Measurements from ENCODE around the gene HCFC2. TPM values are rescaled to one million over a fixed set of nuclear protein-coding genes. Genes with fewer than 3 reads are reported as not detected.
A peak's percentile ranks its signal among the peaks of the same experiment; 100 is the strongest.
"Not testable (repeated sequence)": the region's sequence is repeated elsewhere in the genome, so short reads cannot be mapped to it uniquely, and the experiment has no call there.

HCFC2 gene
- total RNA-seq, 1 experiment from 2014 or later = 13.8 TPM

DNA sequence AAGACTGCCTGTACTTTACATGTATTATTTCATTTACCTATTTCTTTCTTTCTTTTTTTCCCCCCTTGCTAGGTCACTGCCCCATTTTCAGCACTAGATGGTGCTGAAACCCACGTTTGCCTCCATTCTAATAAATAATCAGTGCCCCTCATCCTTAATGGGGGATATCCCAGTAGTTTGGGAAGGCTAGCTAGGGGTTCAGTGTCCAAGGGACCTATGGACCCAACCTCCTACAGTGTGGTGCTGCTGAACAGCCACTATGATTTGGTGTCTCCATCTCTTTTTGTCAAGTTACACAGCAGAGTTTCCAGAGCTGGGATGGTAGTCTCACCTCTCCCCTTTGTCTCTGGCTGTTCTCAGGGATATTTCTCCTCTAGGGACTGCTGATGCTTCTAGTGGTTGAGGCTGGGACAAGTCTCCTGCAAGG, 6.5 kb upstream of the HCFC2 start:
- DNase-seq (ENCODE audit: low spot score) = no peak

- no peak for DNase-seq (ENCODE audit: low spot score)
These were observed 5.5 kb upstream of the HCFC2 start for GRCh38 chr12:104058802-104059201.

DNA sequence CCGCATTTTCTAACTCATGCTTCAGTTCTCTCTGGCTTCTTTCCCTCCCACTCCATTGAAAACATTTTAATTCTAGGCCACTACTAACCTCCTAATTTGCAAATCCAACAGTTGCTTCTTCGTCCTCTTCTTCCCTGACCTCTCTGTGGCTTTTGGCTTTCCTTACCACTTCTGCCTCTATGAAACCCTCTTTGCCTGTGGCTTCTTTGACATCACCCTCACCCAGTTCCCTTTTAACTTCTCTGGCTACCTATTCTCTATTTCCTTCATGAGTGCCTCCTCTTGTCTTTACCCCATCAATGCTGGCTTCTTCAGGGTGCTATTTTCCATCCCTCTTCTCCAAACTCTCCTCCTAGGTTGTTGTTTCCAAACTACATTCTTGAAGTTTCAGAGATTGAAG, 4.4 kb upstream of the HCFC2 start:
- no peak for DNase-seq (ENCODE audit: low spot score)

DNA sequence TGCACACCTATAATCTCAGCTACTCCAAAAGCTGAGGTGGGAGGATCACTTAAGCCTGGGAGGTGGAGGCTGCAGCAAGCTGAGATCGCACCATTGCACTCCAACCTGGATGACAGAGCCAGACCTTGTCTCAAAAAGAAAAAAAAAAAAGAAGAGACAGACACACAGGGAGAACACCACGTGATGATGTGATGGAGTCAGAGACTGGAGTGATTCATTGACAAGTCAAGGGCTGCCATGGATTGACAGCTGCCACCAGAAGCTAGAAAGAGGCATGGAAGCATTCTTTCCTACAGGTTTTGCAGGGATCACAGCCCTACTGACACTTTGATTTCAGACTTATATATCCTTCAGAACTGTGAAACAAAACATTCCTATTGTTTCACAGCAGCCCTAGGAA, 3.5 kb upstream of the HCFC2 start:
- DNase-seq (ENCODE audit: low spot score) = no peak

- peak; percentile 25 for DNase-seq (ENCODE audit: low spot score)
These were observed 660 bp upstream of the HCFC2 start for GRCh38 chr12:104063712-104064030.

- no peak for DNase-seq (ENCODE audit: low spot score)
These were observed 604 bp downstream of the HCFC2 start for GRCh38 chr12:104064842-104065427.

DNA sequence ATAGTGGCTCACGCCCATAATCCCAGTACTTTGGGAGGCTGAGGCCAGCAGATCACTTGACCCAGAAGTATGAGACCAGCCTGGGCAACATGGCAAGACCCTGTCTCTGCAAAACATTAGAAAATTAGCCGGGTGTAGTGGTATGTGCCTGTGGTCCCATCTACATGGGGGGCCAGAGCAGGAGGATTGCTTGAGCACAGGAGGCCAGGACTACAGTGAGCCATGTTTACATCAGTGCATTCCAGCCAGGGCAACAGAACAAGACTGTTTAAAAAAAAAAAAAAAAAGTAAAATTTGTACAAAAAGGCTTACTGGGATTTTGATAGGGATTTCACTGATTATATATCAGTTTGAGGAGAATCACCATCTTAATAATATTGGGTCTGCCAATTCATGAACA, 7.8 kb downstream of the HCFC2 start:
- no peak for DNase-seq (ENCODE audit: low spot score)

- no peak for DNase-seq (ENCODE audit: low spot score)
These were observed 9.4 kb downstream of the HCFC2 start for GRCh38 chr12:104073699-104074098.

DNA sequence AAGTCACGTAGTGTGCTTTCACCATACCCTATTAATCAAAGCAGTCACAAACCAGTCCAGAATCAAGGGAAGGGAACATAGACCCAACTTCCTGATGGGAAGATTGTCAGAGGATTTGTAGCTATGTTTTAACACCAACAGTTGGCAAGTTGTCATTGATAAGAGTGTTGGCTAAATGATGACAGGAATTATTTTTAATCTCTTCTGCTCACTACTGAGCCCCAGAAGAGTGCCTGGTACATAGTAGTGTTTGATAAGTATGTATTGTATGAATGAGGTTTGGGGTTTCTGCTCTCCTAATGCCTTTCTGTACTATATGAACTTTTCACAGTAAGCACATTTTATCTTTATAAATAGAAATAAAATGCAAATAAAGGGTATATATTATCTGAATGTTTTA, 14.7 kb downstream of the HCFC2 start:
- no peak for DNase-seq (ENCODE audit: low spot score)

DNA sequence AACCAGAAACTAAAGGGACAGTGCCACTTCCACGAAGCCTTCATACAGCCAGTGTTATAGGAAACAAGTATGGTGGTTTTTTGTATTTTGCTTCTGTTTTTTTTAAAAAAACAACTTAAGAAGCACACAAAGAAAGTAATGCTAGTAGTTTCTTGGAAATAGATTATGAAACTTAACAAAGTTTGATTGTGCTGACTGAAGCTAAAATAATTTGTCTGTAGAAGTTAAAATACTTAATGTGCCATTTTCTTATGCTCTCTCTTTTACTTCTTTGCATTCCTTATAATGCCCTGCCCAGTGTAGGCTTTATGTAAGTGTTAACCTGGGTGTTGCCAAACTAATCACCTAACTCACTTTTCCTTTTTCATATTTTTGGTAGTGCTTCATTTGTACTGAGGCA, 16.4 kb downstream of the HCFC2 start:
- no peak for DNase-seq (ENCODE audit: low spot score)

DNA sequence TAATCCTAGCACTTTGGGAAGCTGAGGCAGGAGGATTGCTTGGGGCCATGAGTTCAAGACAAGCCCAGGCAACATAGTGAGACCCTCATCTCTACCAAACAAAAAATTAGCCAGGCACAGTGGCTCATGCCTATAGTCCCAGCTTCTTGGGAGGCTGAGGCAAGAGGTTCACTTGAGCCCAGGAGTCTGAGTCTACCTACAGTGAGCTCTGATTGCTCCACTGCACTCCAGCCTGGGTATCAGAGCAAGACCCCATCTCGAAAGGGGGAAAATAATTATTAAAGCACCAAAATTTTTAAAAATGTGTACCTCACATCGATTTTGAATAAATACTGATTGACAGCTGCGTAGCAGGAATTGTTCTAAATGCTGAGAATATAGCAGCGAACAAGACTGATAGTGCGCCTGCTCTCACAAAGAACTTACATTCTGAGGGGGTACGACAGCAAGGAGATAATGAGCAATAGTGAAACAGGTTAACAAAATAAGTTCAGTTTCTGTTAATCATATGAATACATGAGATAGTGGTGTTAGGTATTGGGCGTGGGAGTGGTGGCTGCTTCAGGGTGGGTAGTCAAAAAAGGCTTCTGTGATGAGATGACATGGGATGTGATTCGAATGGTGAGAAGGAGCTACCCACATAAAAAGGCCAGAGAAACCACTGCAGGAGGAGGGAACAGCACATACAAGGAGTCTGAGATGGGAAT, 19.6 kb downstream of the HCFC2 start:
- no peak for DNase-seq (ENCODE audit: low spot score)

GRCh38 chr12:104090685-104091084, 26.4 kb downstream of the HCFC2 start:
- no peak for DNase-seq (ENCODE audit: low spot score)

- DNase-seq (ENCODE audit: low spot score) = no peak
These were observed 26.8 kb downstream of the HCFC2 start for GRCh38 chr12:104091136-104091535.

GRCh38 chr12:104094284-104094683, 30.0 kb downstream of the HCFC2 start:
- no peak for DNase-seq (ENCODE audit: low spot score)

- DNase-seq (ENCODE audit: low spot score) = no peak
These were observed 31.0 kb downstream of the HCFC2 start for GRCh38 chr12:104095289-104095688.

DNA sequence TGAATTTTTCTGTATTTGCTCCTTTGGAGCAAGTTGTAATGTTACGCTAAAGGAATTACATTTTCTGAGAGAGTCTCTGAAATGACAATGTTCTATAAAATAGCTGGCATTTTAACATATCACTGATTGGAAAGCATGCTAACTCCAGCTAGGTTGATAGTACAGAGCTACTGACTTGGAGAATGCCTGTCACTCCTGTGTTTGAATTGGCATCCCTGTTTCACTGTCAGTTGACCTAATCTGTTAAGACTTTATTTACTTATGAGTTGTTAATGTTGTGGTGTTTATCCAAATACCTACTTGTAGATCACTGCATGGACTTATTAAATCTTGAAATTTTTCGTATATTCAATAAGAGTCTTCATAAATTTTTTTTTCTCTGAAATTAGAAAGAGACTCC, 33.6 kb downstream of the HCFC2 start:
- no peak for DNase-seq (ENCODE audit: low spot score)

GRCh38 chr12:104105461-104105860, 41.1 kb downstream of the HCFC2 start:
- no peak for DNase-seq (ENCODE audit: low spot score)

DNA sequence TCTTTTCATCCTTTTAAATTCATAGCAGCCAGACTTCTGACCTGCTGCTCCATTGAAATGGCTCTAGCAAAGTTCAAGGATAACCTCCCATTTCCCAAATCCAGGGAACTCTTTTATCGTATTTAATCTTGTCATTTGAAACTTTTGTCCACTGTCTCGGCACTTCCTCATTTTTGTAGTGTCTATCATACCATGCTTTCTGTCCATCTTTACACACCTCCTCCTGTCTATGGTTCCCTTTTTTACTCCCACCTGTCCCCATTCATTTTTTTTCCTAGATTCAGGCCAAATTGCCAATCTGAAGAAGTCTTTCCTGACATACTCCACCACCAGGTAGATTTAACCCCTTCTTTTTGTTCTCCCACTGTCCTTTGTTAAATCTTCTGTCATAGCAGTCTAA, 42.6 kb downstream of the HCFC2 start:
- no peak for DNase-seq (ENCODE audit: low spot score)

DNA sequence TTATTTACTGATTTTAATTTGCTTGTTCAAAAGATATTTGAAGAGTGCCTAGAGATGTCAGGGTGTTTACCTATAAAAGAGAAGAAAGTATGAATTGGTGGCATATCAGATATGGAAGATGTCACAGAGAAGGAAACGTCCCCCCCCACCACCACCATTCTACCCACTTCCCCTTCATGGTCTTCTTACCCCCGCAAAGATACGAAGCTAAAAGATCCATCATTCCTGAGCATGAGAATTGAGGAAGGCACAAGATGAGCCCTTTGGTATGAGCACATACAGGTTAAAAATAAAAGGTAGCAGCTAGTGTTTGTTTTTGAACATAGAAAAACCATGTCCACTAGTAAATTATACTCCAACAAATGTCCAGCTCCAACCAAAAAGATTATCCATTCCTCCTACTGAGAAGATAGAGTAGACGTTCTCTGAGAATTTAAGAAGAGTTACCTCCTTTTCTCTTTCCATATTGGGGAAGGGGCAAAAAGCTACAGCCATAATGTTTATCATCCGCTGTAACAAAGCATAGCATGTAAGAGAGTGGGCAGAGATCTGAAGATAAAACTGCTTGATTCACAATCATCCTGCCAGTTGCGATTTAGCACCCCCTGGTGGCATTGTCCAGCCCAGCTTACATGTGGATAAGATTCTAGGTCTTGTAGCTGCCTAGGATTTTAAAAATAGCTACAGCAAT, 44.6 kb downstream of the HCFC2 start:
- DNase-seq (ENCODE audit: low spot score) = peak; percentile 71

DNA sequence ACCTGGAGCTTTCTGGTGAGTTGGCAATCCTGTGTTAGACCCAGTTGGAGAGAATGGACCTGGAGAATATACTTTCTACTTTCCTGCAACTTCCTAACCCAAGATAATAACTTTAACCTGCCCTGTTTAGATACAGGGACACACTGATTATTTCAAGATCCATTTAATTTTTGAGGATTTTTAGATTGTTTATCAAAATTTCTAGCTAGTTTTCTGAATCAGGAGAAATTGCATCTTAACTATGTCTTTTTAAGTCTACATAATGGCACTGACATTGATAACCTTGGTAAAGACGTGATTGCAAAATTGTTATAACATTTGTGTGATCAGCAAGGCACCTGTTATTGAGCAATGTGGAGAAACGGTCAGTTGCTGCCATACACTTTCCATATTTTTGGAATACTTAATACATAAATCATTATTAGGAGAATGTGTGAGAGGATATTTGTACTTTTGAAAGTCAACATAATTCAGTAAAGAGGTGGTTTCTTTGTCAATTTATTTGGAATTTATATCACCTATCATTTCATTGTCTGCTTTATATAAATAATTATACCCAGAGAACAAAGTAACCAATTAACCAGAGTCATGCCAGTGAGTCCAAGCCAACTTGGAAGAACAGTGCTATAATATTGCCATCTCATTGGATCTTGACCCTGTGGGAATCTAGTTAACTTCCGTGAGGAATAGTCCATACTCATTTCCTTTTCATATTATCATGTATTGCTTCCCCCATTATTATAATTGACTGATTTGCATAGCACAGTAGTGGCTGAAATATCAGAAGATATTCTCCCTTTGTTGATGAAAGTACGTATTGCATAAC, 45.3 kb downstream of the HCFC2 start:
- DNase-seq (ENCODE audit: low spot score) = no peak

GRCh38 chr12:104114834-104115586, 50.7 kb downstream of the HCFC2 start:
- not testable (repeated sequence) for DNase-seq (ENCODE audit: low spot score)

GRCh38 chr12:104115587-104115975, 51.2 kb downstream of the HCFC2 start:
- DNase-seq (ENCODE audit: low spot score) = no peak

Measured in A172 (cell line).